ENCODE data around the gene ARHGEF28.

ARHGEF28 gene

DNA sequence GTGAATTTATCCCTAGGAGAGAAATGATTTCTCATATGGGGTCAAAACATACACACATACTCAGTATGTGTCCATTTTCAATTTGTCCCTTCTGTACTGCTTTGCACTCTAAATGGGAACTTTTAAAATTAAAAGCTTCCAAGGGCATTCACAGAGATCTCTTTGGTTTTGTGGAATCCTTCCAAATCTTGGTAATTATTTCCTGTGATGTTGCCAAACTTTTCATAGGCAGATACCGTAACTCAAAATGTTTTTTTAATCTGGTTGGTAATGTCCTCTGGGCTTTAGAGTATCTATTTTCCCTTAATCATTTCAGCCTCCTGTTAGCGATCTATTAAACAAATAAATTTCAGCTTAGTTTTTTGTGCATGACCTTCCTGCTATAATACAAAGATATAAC lies 282.4 kb downstream of the ARHGEF28 start:
- Histone ChIP-seq H3K4me3 (ENCODE audit: low read depth, low read length) (no peak overlapping the region), H3K27me3 (no peaks in the 10 kb centered on the region), H3K9me3 (no peaks in the 10 kb centered on the region), H3K4me1 (no peaks in the 10 kb centered on the region; the same call in none of the 2 replicates), H3K36me3 (peaks cover 46% of the 10 kb centered on the region)
- TF ChIP-seq CTCF (IDR thresholded peaks at IDR 0.05; ENCODE audit: low read depth, low read length): no peak
- no peak for DNase-seq

DNA sequence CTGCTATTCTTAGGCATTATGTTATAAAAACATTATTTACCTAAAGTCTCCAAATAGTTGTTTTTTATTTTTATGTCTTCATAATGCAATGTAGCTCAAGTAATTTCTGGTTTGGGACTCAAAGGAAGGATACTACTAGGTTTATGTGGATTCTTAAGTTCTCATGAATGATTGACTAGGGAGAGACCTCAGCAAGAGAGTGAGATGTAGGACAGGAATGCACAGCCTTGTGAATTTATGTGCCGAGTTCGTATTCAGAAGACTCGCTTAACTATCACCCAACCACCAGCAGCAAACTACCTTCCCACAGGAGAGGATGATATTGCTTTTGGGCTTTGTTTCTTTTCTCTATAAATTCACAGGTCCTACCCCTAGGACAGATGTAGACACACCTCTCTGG lies 282.9 kb downstream of the ARHGEF28 start:
- H3K36me3 ChIP-seq: peaks cover 42% of the 10 kb centered on the region
- no peak for TF ChIP-seq CTCF (IDR thresholded peaks at IDR 0.05; ENCODE audit: low read depth, low read length)

GRCh38 chr5:73909474-73909873 lies 283.5 kb downstream of the ARHGEF28 start:
- DNase-seq: no peak
- Histone ChIP-seq H3K36me3 (peaks cover 39% of the 10 kb centered on the region), H3K4me3 (ENCODE audit: low read depth, low read length) (no peak overlapping the region), H3K4me1 (no peaks in the 10 kb centered on the region; the same call in 1 of the 2 replicates), H3K27me3 (no peaks in the 10 kb centered on the region), H3K9me3 (no peaks in the 10 kb centered on the region)
- TF ChIP-seq CTCF (IDR thresholded peaks at IDR 0.05; ENCODE audit: low read depth, low read length): no peak

More for the DNA sequence above, 282.9 kb downstream of the ARHGEF28 start:
- Histone ChIP-seq H3K4me3 (ENCODE audit: low read depth, low read length) (no peak overlapping the region), H3K4me1 (no peaks in the 10 kb centered on the region; the same call in 1 of the 2 replicates), H3K27me3 (no peaks in the 10 kb centered on the region), H3K9me3 (no peaks in the 10 kb centered on the region)
- DNase-seq: no peak

DNA sequence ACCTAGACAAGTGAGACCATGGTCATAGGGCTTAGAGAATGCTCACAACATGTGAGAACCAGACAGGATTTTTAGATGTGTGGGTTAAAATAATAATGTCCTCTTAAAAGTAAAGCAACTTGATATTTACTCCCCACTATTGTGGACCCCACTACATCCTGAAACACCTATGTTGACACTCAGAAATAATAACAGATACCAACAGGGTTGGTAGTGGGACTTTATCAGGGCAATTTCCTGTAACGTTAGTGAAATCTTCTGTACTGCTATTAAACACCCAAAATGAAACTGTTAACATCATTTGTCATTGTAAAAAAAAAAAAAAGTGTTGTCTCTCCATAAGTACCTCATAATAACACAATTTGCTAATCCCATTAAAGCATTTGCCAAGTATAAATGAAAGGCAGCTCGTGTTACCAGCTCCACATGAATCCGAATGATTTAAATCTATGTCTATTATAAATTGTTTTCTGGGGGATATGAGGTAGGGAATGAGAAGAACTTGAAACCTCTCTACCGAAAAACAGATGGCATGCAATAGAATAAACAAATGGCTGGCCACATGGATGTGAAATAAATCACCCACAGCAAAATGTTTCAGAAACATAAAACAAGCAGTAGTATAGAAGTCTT lies 285.9 kb downstream of the ARHGEF28 start:
- no peaks in the 10 kb centered on the region for H3K9me3 ChIP-seq
- no peaks in the 10 kb centered on the region; the same call in 1 of the 2 replicates for H3K4me1 ChIP-seq
- H3K4me3 ChIP-seq (ENCODE audit: low read depth, low read length): no peak overlapping the region
- H3K36me3 ChIP-seq: peaks cover 41% of the 10 kb centered on the region
- DNase-seq: no peak
- no peak for TF ChIP-seq CTCF (IDR thresholded peaks at IDR 0.05; ENCODE audit: low read depth, low read length)
- no peaks in the 10 kb centered on the region for H3K27me3 ChIP-seq

DNA sequence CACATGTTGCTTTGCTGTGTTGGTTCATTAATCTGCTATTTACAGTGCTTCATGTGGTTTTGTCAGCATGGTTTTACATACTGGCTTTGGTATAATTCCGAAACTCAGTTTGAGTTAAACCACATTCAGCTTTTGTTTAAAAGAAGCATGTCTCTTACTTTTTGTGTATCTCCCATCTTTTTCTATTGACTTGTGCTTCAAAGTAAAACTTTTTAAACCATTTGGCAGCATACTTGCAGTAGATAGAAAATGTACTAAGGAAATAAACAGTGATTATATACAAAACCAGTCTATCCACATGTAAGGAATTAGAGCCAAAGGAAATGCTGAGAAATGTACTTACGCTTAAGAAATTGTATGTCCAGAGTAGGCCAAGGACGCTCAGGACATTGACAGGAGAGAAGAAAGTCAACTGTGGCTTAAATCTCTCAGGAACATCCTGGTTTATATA lies 286.9 kb downstream of the ARHGEF28 start:
- TF ChIP-seq CTCF (IDR thresholded peaks at IDR 0.05; ENCODE audit: low read depth, low read length): no peak
- Histone ChIP-seq H3K27me3 (no peaks in the 10 kb centered on the region), H3K36me3 (peaks cover 46% of the 10 kb centered on the region), H3K4me1 (no peaks in the 10 kb centered on the region; the same call in 1 of the 2 replicates), H3K9me3 (no peaks in the 10 kb centered on the region), H3K4me3 (ENCODE audit: low read depth, low read length) (no peak overlapping the region)
- no peak for DNase-seq

GRCh38 chr5:73913971-73914370 lies 288.0 kb downstream of the ARHGEF28 start:
- Histone ChIP-seq H3K36me3 (peaks cover 43% of the 10 kb centered on the region), H3K4me1 (no peaks in the 10 kb centered on the region), H3K4me3 (ENCODE audit: low read depth, low read length) (no peak overlapping the region), H3K9me3 (no peaks in the 10 kb centered on the region), H3K27me3 (no peaks in the 10 kb centered on the region)
- no peak for DNase-seq
- TF ChIP-seq CTCF (IDR thresholded peaks at IDR 0.05; ENCODE audit: low read depth, low read length): no peak

Data from BE2C (cell line).